OCI-LY1 (cell line): ENCODE measurements around the gene SLC6A15.

Experiments used
- CTCF ChIP-seq: fragments of 200-600 bp; sonication (generic), shearing (Covaris generic); IDR thresholded peaks from 2 replicates; pipeline ENCODE4 v1.5.1; 2017; ENCODE audit warnings: mild to moderate bottlenecking, antibody characterized with exemption, low read length, moderate library complexity, mixed read lengths
- EZH2 ChIP-seq: fragments of 200-600 bp; sonication (generic), shearing (Covaris generic); IDR thresholded peaks from 2 replicates; pipeline ENCODE4 v1.8.0; 2017; ENCODE audit warnings: borderline replicate concordance, mixed run types, mild to moderate bottlenecking, antibody characterized with exemption, low read length, moderate library complexity, mixed read lengths

GRCh38 chr12:84924981-84925380 lies 12.4 kb upstream of the SLC6A15 start:
- no peak for TF ChIP-seq CTCF
- no peak for TF ChIP-seq EZH2
